ENCODE measurements around the gene UBE2L3. TPM values are rescaled to one million over a fixed set of nuclear protein-coding genes. Genes with fewer than 3 reads are reported as not detected.
"Not testable (repeated sequence)": the region's sequence is repeated elsewhere in the genome, so short reads cannot be mapped to it uniquely, and the experiment has no call there.

The UBE2L3 gene
- total RNA-seq, 1 donor from 2014 or later, result 42.7 TPM

DNA sequence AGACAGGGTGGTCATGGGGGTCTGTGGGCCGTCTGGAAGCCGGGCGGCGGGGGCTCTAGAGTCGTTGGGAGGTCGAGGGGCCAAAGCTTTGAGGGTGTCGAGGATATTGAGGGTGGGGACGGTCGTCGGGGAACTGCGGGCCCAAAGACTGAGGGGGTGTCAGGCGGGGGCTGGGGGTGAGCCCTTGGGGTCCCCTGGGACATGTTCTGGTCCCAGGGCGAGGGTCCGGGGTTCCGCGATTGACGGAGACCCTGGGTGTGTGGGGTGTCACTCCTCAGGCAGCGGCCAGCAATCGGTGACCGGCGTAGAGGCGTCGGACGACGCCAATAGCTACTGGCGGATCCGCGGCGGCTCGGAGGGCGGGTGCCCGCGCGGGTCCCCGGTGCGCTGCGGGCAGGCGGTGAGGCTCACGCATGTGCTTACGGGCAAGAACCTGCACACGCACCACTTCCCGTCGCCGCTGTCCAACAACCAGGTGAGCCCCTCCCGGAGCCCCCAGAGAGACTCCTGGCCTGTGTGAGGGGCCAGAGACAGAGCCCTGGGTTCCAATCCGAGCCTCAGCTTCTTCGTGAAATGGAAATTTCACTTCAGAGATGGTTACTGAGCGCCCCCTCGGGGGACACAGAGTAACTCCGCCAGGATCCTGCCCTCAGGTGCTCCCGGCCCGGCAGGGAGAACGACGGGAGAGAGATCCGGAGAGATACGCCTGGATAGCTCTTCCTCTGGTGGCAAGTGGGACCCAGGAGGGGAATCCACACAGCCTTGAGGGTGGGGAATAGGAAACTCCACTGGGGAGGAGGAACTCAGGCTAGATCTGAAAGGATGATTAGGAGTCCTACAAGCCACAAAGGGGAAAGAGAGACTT, 75.3 kb downstream of the UBE2L3 start:
- DNase-seq (ENCODE audit: low spot score), result no peak

DNA sequence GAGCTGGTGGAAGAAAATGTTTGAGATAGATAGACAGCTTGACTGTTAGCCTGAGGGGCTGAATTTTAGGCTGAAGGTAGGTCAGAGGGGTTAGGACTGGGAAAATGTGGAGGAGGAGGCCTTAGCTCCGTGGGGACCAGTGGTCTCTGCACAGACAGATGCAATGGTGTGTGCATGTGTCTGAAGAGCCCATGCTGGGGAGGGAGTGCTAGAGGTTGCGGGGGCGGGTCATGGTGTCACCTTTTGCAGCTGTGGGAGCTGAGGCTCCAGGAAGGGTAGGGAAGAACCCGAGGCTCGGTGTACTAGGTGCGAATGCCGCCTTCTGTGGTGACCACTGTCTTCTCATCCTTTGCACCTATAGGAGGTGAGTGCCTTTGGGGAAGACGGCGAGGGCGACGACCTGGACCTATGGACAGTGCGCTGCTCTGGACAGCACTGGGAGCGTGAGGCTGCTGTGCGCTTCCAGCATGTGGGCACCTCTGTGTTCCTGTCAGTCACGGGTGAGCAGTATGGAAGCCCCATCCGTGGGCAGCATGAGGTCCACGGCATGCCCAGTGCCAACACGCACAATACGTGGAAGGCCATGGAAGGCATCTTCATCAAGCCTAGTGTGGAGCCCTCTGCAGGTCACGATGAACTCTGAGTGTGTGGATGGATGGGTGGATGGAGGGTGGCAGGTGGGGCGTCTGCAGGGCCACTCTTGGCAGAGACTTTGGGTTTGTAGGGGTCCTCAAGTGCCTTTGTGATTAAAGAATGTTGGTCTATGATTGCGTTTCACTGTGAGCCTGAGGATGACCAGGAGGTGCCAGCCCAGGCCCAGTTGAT, 76.2 kb downstream of the UBE2L3 start:
- DNase-seq (ENCODE audit: low spot score), result no peak

DNA sequence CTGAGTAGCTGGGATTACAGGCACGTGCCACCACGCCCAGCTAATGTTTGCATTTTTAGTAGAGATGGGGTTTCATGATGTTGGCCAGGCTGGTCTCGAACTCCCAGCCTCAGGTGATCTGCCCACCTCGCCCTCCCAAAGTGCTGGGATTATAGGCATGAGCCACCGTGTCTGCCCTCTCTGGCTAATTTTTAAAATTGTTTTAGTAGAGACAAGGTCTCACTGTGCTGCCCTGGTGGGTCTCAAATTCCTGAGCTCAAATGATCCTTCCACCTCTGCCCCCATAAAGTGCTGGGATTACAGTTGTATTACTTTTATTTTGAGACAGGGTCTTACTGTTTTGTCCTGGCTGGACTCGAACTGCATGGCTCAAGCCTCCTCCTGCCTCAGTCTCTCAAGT, 78.0 kb downstream of the UBE2L3 start:
- not testable (repeated sequence) for DNase-seq (ENCODE audit: low spot score)

DNA sequence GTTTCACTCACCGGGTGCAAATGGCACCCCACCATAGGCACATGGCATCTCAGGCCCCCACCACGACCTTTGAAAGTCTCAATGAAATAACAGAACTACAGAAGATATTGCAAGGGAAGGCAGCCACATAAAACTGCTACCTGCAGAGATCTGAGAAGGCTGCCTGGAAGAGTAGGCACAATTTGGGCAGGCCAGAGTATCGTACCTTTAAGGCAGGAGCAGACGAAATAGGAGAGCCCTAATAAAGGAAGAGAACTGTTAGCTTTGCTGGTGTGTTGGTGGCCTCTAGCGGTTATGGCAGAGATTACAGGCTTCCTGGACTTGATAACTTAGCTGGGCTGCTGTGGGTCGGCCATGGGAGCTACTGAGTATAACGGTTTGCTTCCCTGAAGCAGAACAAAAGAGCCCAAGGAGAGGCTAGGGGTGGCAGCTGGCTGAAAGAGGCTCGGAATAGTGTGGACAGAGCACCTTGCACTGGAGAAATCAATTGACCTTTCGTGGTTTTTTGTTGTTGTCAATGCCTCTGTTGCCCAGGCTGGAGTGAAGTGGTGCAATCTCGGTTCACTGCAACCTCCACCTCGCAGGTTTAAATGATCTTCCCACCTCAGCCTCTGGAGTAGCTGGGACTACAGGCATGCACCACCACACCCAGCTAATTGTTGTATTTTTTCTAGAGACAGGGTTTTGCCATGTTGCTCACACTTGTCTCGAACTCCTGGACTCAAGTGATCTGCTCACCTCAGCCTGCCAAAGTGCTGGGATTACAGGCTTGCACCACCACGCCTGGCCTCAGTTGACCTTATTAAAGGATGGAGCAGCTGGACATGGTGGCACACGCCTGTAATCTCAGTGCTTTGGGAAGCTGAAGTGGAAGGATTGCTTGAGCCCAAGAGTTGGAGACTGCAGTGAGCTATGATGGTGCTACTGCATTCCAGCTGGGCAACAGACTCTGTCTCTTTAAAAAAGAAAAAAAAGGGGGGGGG, 79.4 kb downstream of the UBE2L3 start:
- peak; percentile 81 for DNase-seq (ENCODE audit: low spot score)

DNA sequence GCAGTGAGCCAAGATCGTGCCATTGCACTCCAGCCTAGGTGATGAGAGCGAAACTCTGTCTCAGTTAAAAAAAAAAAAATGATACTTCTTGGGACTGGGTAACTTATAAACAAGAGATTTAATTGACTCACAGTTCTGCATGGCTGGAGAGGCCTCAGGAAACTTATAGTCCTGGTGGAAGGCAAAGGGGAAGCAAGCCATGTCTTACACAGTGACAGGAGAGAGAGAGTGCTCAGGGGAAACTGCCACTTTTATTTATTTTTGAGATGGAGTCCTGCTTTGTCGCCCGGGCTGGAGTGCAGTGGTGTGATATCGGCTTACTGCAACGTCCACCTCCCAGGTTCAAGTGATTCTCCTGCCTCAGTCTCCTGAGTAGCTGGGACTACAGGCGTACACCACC, 82.8 kb downstream of the UBE2L3 start:
- no peak for DNase-seq (ENCODE audit: low spot score)

DNA sequence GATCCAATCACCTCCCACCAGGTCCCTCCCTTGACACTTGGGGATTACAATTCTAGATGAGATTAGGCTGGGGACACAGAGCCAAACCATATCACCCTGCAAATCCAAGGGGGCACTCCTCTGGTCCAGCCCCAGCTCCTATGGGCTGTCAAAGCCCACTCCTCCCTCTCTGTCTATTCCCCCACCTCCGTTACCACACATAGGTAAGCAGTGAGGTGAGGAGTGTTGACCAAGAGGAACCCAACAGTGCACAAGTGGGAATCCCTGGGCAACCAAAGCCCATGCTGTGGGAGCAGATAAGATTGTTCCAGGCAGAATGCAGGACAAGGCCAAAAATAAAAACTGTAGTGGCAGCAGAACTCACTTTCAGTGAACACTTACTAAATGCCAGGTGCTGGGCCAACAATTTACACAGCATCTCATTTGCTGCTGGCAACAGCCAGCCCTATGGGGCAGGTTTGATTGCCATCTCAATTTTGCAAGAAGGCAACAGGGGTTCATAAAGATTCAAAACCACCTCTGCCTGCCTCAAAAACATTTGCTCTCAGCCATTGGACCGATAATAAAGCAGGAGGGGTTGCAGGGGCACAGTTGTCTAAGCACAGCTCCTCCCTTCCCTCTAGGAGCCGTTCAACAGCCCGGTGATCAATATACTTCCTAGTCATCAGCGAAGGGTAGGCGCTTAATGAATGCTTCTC, 83.5 kb downstream of the UBE2L3 start:
- DNase-seq (ENCODE audit: low spot score), result no peak

DNA sequence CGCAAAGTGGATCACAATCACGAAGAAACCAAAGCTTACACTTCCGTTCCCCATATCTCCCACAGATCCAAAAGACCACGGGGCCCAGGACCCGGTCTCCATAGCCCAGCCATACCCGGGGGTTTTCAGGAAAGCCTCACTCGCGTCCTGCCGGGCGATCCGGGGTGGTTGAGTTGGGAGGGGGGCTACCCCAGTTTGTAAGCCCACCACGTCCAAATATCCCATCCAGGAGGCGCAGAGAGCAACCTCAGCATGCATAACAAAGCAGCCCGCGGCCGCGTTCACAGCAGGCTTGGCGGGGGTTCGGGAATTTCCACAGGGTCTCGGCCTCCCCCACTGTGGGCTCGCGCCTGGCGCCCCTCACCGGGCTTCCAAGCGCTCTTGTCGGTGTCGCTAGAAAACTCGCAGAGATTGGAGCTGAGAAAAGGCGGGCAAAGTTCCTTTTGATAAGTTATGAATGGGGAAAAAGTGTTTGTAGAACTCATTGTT, 84.1 kb downstream of the UBE2L3 start:
- no peak for DNase-seq (ENCODE audit: low spot score)

DNA sequence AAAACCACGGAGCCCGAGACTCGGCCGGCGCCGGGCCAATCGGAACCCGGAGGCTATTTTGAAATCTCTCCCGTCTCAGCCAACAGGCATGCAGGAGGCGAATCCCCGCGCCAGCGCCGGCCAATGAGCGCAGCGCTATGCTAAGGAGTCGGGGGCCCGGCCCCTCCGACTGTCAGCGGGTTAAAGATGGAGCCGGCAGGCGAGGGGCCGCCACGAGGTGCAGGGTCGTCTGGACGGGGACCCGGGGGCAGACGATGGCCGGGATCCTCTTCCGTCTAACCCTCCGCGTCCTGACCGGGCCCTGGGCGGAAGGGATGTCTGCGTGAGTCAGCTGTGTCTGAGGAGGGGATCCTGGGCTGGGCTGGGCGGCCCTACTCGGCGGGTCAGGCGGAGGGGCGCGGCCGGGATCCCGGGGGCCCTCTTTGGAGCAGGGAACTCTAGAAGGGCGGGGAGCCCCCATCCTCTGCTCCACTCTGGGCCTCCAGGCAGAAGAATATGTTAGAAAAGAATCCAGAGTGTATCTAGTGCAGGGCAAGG, 84.6 kb downstream of the UBE2L3 start:
- peak; percentile 88 for DNase-seq (ENCODE audit: low spot score)

DNA sequence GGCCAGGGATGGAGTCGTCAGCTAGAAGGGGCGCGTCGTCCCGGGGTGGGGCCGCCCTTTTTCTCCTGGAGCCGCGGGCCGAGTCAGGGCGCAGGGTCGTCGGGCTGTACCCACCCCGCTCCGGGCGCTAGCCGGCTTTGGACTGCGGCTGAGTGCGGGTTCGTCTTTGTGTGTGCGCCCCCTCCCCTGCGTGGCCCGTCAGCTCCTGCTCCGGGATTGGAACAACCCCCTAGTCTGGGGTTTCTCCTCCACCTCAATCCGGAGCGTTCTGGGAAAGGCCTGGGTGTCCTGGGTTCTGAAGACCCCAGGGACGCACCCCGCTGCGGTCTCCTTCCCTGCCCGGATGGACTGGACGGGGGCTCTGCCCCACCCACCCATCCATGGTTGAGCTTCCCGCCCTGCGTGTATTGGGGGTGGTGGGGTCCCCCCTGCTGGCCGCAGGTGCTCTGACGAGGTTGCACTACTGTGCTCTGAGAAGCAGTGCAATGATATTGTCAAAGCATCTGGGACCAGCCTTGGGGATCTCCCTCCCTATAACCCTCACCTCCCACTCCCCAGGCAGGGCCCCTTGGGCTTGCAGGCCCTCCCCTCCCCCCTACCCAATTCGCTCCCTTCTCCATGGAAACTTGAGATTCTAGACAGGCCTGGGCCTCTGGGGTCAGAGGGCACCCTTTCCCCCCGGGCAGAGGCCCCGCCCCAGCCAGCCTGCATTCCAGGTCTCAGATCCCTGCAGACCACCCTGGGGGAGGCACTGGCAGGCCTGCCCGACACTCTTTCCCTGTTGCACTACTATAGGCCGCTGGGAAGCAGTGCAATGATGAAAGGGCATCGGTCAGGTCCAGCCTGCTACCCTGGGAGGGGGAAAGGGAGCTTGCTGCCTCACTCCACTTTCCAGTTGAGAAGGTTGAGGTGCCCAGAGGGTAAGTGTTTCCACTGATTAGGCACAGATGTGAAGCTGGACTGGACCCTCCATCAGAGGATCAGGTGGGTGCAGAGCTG, 85.3 kb downstream of the UBE2L3 start:
- no peak for DNase-seq (ENCODE audit: low spot score)

DNA sequence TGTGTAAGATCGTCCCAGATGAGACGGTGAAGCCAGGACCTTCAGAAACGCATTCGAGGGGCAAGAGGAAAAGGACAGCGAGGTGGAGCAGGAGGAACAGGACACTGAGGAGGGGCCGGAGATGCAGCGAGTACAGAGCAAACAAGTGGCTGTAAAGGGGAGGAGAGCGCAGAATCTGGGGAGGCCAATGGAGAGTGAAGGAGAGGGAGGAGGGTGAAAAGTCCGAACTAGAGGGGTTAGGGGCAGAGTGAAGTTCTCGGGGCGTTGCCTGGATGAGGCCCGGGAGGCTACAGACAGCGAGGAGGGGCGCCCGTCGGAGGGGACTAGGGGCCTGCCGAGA, 89.5 kb downstream of the UBE2L3 start:
- DNase-seq (ENCODE audit: low spot score), result no peak

DNA sequence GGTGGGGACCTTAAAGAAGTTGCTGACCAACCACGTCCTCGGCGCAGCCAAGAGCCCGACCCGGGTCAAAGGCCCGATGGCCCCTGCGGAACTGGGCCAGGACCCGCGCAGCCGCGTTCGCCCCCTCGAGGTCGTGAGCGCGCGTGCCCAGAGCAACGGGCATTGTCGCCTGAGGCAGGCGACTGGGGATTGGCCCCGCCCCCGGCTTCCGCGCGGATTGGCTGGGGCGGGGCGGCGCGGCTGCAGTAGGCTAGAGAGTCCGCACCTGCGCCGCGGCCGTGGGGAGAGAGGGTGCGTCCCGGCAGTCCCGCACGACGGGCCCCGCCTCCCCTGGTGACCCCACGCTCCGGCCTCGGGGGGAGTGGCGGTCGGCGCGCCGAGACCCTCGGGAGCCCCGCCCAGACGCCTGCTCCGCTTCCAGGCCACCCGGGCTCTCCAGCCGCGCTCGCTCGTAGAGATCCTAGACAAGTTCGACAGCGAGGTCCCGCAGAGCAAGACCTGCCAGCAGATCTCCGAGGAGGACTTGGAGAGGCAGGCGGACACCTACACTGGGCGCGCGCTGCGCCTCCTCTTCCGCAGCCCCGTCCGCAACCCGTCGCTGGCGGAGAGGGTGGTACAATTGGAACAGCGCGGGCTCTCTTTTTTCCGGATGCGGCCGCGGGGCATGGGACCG, 90.0 kb downstream of the UBE2L3 start:
- DNase-seq (ENCODE audit: low spot score), result peak; percentile 70

DNA sequence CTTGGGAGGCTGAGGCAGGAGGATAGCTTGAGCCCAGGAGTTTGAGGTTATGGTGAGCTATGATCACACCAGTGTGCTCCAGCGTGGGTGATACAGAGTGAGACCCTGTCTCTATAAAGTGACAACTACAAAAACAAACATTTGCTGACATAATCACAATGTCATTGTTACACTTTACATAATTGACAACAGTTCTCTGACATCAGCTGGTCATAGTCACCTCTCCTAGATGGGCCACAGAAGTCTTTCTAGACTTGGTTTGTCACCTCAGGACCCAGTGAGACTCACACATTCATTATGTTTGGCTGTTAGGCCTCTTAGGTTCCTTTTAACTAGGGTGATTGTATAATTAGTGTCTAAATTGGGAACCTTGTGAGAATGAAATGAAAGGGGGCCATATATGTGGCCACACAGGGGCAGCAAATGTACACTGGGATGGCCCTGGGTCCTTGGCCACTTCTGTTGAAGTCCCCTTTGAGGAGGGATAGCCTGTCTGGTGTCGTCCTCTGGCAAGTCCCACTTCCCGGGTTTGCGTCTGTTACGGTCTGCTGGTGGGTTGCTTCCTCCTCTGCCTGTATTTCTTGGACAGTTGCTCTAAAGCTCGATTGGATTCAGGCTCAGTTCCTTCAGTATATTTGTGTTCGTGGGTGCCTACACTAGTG, 92.5 kb downstream of the UBE2L3 start:
- no peak for DNase-seq (ENCODE audit: low spot score)

DNA sequence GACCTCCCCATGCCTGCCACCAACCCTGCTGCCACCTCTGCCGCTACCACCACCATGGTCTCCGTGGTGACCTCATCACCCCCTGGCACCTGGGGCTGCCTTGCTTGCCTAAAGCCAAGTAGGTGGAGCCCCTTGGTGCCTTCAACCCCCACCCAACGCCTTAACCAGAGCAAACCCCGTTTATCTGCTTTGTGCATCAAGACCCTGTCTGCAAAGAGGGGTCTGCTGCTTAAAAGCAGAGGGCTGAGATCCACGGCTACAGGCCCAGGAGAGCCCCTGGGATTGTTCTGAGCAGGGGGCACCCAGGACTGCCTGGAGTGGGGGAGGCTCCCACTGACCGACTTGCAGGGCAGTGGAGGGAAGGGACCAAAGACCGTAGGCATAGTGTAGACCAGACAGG, 93.4 kb downstream of the UBE2L3 start:
- no peak for DNase-seq (ENCODE audit: low spot score)

DNA sequence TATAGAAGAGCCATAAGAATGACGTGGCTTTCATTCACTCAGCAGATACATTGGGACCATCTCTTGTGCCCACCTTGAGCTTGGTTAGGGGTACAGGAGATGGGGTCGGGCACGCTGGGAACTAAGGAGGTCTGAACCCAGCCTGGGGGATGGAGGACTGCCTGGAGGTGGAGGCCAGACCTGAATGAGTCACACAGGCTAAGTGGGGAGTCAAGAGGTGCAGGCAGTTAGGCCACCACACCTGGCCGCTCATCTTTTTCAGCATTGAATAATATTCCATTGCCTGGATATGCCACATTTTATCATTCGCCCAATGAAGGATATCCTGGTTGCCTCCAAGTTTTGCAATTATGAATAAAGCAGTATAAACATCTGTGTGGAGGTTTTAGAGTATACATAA, 94.5 kb downstream of the UBE2L3 start:
- DNase-seq (ENCODE audit: low spot score), result no peak

DNA sequence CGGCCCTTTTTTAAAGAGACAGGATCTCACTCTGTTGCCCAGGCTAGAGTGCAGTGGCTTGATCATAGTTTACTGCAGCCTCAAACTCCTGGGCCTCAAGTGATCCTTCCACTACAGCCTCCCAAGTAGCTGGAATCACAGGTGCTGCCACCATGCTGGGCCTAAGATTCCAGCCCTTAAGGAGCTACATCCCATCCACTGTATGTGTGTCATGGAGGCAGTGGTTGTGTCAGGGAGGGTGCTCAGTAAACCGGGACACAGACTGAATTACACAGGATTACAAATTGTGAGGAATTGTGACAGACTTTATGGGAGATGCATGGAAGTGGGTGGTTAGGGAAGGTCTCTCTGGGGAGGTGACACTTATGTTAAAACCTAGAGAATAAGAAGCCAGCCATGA, 96.2 kb downstream of the UBE2L3 start:
- DNase-seq (ENCODE audit: low spot score), result no peak

DNA sequence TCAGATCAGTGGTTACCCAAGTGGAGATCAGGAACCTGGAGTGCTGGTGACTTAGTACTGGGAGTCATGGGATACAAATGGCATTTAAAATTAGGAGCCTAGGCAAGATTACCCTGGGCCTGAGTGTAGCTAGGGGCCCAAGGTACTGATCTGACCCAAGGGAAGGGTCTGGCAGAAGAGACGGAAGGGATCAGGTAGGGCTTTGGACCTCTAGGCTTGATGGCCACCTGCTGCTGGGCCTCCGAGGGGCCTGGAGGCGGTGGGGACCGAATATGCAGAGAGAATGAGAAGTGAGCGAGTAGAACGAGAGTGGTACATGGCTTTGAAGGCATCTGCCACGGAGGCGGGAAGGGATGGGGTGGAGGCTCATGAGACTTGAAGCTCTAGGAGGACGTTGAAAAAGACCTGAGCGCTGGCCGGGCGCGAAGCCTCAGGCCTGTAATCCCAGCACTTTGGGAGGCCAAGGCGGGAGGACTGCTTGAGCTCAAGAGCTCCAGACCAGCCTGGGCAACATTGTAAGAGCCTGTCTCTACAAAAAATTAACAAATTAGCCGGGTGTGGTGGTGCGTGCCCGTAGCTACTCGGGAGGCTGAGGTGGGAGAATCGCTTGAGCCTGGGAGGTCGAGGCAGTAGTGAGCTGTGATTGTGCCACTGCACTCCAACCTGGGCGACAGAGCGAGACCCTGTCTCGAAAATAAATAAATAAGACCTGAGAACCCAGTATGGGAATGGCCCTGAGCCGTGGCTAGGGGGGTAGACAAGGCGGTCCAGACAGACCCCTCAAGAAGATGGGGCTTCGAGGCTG, 97.7 kb downstream of the UBE2L3 start:
- DNase-seq (ENCODE audit: low spot score), result no peak

DNA sequence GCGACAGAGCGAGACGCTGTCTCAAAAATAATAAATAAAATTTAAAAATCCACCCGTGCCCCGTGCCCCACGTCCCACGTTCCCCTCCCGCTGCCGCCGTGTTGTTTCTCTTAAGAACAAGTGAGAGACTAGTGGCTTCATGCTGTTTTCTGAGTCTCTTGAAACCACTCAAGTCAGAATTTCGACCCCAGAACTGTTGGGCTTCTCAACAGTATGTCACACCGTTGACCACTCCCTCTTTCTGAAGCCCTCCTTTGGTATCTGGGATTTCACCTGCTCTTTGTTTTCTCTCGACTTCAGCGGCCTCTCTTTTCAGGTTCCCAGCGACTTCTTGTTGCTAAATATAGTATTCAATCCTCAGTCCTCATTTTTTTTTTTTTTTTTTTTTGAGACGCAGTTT, 99.3 kb downstream of the UBE2L3 start:
- no peak for DNase-seq (ENCODE audit: low spot score)

DNA sequence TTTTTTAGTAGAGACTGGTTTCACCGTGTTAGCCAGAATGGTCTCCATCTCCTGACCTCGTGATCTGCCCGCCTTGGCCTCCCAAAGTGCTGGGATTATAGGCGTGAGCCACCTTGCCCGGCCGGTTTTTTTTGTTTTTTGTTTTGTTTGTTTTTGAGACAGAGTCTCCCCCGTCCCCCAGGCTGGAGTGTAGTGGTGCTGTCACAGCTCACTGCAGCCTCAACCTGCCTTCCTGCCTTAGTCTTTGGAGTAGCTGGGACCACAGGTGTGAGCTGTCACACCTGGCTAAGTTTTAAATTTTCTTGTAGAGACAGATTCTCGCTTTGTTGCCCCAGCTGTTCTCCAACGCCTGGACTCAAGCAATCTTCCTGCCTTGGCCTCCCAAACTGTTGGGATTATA, 101.5 kb downstream of the UBE2L3 start:
- no peak for DNase-seq (ENCODE audit: low spot score)
